K562 (cell line): ENCODE measurements around the gene RSPRY1. TPM values are rescaled to one million over a fixed set of nuclear protein-coding genes. Genes with fewer than 3 reads are reported as not detected.

Source experiments
- BACH1 ChIP-seq: fragments of 200-800 bp; sonication (Bioruptor generic); IDR thresholded peaks from 2 replicates; pipeline ENCODE4 v1.6.1; 2016; ENCODE audit warnings: missing genetic modification characterization, missing compliant biosample characterization
- BCLAF1 ChIP-seq, 2 experiments: fragments of 450-650 bp in 1 of 2; IDR thresholded peaks; 2 replicates each; pipeline ENCODE4 v1.6.1; 2011 to 2017; ENCODE audit warnings: low read depth in 2 of 2, antibody characterized with exemption in 1 of 2, borderline replicate concordance in 1 of 2, low read length in 1 of 2, mild to moderate bottlenecking in 1 of 2, mixed read lengths in 1 of 2; ENCODE audit not compliant: control insufficient read depth in 1 of 2
- COPS2 ChIP-seq: fragments of 450-650 bp; conservative IDR thresholded peaks from 2 replicates; pipeline ENCODE4 v1.6.1; 2016; ENCODE audit warnings: mild to moderate bottlenecking, moderate library complexity
- DLX4 ChIP-seq: fragments of 250-450 bp; sonication (Bioruptor Pico); IDR thresholded peaks from 2 replicates; pipeline ENCODE4 v1.6.1; 2021; ENCODE audit warnings: mild to moderate bottlenecking
- FOXK1 ChIP-seq: sonication (generic); formaldehyde crosslinking; IDR thresholded peaks from 2 replicates; pipeline ENCODE4 v1.8.0; 2022; ENCODE audit warnings: missing genetic modification reagents, mild to moderate bottlenecking, borderline replicate concordance
- GATAD2A ChIP-seq: fragments of 450-650 bp; IDR thresholded peaks from 2 replicates; pipeline ENCODE4 v1.6.1; 2017
- HDAC6 ChIP-seq: IDR thresholded peaks from 2 replicates; pipeline ENCODE4 v1.6.1; 2012; ENCODE audit warnings: low read depth, mild to moderate bottlenecking, control low read depth, inconsistent platforms, low read length, moderate library complexity
- HDGF ChIP-seq: fragments of 450-650 bp; IDR thresholded peaks from 2 replicates; pipeline ENCODE4 v1.6.1; 2016
- HMGXB4 ChIP-seq: sonication (generic); formaldehyde crosslinking; IDR thresholded peaks from 2 replicates; pipeline ENCODE4 v1.8.1; 2023; ENCODE audit warnings: mild to moderate bottlenecking, missing genetic modification reagents
- NELFE ChIP-seq: IDR thresholded peaks from 2 replicates; pipeline ENCODE4 v1.6.1; 2011; ENCODE audit warnings: mild to moderate bottlenecking; ENCODE audit not compliant: insufficient read depth, insufficient read length
- NFATC3 ChIP-seq: fragments of 450-650 bp; IDR thresholded peaks from 2 replicates; pipeline ENCODE4 v1.6.1; 2017; ENCODE audit warnings: mild to moderate bottlenecking
- PHB ChIP-seq: fragments of 250-450 bp; sonication (Bioruptor Pico); IDR thresholded peaks from 2 replicates; pipeline ENCODE4 v1.5.0; 2021
- RBBP5 ChIP-seq: fragments of 200-600 bp; sonication (generic); IDR thresholded peaks from 2 replicates; pipeline ENCODE4 v1.6.1; 2012; ENCODE audit warnings: borderline replicate concordance, mild to moderate bottlenecking, low read length, control low read depth, inconsistent platforms; ENCODE audit not compliant: insufficient read depth, poor library complexity, severe bottlenecking
- RBFOX2 ChIP-seq: fragments of 200-400 bp; formaldehyde crosslinking; IDR thresholded peaks from 2 replicates; pipeline ENCODE4 v1.6.1; 2017; ENCODE audit warnings: low read depth, mild to moderate bottlenecking, low read length, moderate library complexity
- SAFB2 ChIP-seq: fragments of 200-400 bp; formaldehyde crosslinking; IDR thresholded peaks from 2 replicates; pipeline ENCODE4 v1.6.1; 2018; ENCODE audit warnings: borderline replicate concordance, low read length, low read depth, moderate library complexity; ENCODE audit not compliant: severe bottlenecking
- STAT5A ChIP-seq: IDR thresholded peaks from 2 replicates; pipeline ENCODE4 v1.6.1; 2012; ENCODE audit warnings: low read length, inconsistent platforms, borderline replicate concordance
- ZBTB17 ChIP-seq: fragments of 450-650 bp; formaldehyde crosslinking; IDR thresholded peaks from 2 replicates; pipeline ENCODE4 v1.4.0; 2020; ENCODE audit warnings: mild to moderate bottlenecking
- ZBTB5 ChIP-seq: fragments of 450-650 bp; IDR thresholded peaks from 2 replicates; pipeline ENCODE4 v1.6.1; 2017; ENCODE audit warnings: antibody characterized with exemption
- ZC3H8 ChIP-seq: fragments of 450-650 bp; IDR thresholded peaks from 2 replicates; pipeline ENCODE4 v1.6.1; 2017
- ZNF324 ChIP-seq: fragments of 250-450 bp; sonication (Bioruptor Pico); IDR thresholded peaks from 2 replicates; pipeline ENCODE4 v1.4.0; 2020; ENCODE audit warnings: mild to moderate bottlenecking
- ZNF77 ChIP-seq: fragments of 250-450 bp; sonication (Bioruptor Pico); IDR thresholded peaks from 2 replicates; pipeline ENCODE4 v1.5.0; 2020
- polyA plus RNA-seq, 8 experiments: library from polyadenylated mRNA; depleted of rRNA in 4 of 8; stranded (reverse) in 5 of 8; unstranded in 3 of 8; fragments of >200 nt; fragmentation: Nextera tagmentation in 2 of 8; fragmentation: Illumina TruSeq in 1 of 8; extraction: Ambion mirVana in 2 of 8; extraction: Trizol in 1 of 8; gene quantifications; 2 replicates each; pipeline versions ENCODE4 v1.2.1 to v1.2.3, GENCODE V29; 2011 to 2014; ENCODE audit warnings: inconsistent platforms in 1 of 8, missing spikeins in 1 of 8
- total RNA-seq, 7 experiments: library from RNA; depleted of rRNA in 6 of 7; stranded (reverse); fragments of >200 nt in 6 of 7; fragmentation: Illumina TruSeq in 2 of 7; extraction: Trizol in 2 of 7; gene quantifications; 2 replicates each; pipeline versions ENCODE4 v1.2.1 to v1.2.3, GENCODE V29; 2011 to 2021; ENCODE audit warnings: low replicate concordance in 1 of 7

RSPRY1 gene
- total and polyA plus RNA-seq, 9 of the 15 experiments (the other 6 are each of a cell fraction or from before 2014, with no cell fraction given): 10.2 to 27.8 (median 20.8) TPM

GRCh38 chr16:57185945-57186871, at the start of gene RSPRY1, which contains the start of gene PSME3IP1 (continued):
- TF ChIP-seq HMGXB4 (no peak), FOXK1 (CRISPR knock-in tag) (0 out of 2 replicates have a peak, but pooled peaks have one; percentile 32), ZNF324 (no peak), SAFB2 (no peak), ZBTB17 (CRISPR knock-in tag) (peak; percentile 50; the same call in 1 of the 2 replicates), RBFOX2 (peak; percentile 90), ZNF77 (CRISPR knock-in tag) (no peak), NFATC3 (no peak), RBBP5 (peak; percentile 54), HDAC6 (no peak), STAT5A (no peak), PHB (CRISPR knock-in tag) (peak; percentile 82; the same call in 1 of the 2 replicates), GATAD2A (no peak), ZC3H8 (no peak), NELFE (no peak), BACH1 (tag) (no peak), HDGF (no peak), DLX4 (CRISPR knock-in tag) (no peak), ZBTB5 (0 out of 2 replicates have a peak, but pooled peaks have one; percentile 34), COPS2 (no peak), BCLAF1 (IDR thresholded peaks at IDR 0.05; ENCODE audit: borderline replicate concordance in 1 of 2, control insufficient read depth in 1 of 2, low read depth in 2 of 2, low read length in 1 of 2) (no peak)
